H9 (cell line): ENCODE data around the gene NTRK3. TPM values are rescaled to one million over a fixed set of nuclear protein-coding genes. Genes with fewer than 3 reads are reported as not detected.

Experiments
- DNase-seq: peaks from one replicate; pipeline ENCODE4 v3.0.0-alpha.2; 2017
- H2AFZ ChIP-seq: one replicate; pipeline ENCODE4 v1.6.1; 2013; ENCODE audit warnings: mild to moderate bottlenecking, low read length, control low read depth, moderate library complexity
- H2AK5ac ChIP-seq: 2 replicates; pipeline ENCODE4 v1.6.1; 2013; ENCODE audit warnings: low read length, control low read depth, mixed read lengths; ENCODE audit not compliant: insufficient read length
- H2BK120ac ChIP-seq: one replicate; pipeline ENCODE4 v1.6.1; 2013; ENCODE audit warnings: low read depth, mild to moderate bottlenecking, low read length, control low read depth, inconsistent platforms; ENCODE audit not compliant: poor library complexity, severe bottlenecking
- H2BK12ac ChIP-seq: 2 replicates; pipeline ENCODE4 v1.6.1; 2013; ENCODE audit warnings: low read length, control low read depth, mixed read lengths, low read depth; ENCODE audit not compliant: insufficient read length
- H2BK15ac ChIP-seq: 2 replicates; pipeline ENCODE4 v1.6.1; 2013; ENCODE audit warnings: low read depth, low read length, control low read depth
- H2BK20ac ChIP-seq: one replicate; pipeline ENCODE4 v1.6.1; 2013; ENCODE audit warnings: low read depth, mild to moderate bottlenecking, low read length, control low read depth, inconsistent platforms; ENCODE audit not compliant: poor library complexity, severe bottlenecking
- H2BK5ac ChIP-seq: 2 replicates; pipeline ENCODE4 v1.6.1; 2013; ENCODE audit warnings: low read length, control low read depth, mixed read lengths; ENCODE audit not compliant: insufficient read length
- H3K14ac ChIP-seq: 2 replicates; pipeline ENCODE4 v1.6.1; 2013; ENCODE audit warnings: low read length, control low read depth; ENCODE audit not compliant: insufficient read depth
- H3K18ac ChIP-seq: 2 replicates; pipeline ENCODE4 v1.6.1; 2013; ENCODE audit warnings: low read depth, mild to moderate bottlenecking, mixed read lengths, low read length, control low read depth; ENCODE audit not compliant: insufficient read length
- H3K23ac ChIP-seq: 2 replicates; pipeline ENCODE4 v1.6.1; 2013; ENCODE audit warnings: low read length, control low read depth, mixed read lengths, low read depth; ENCODE audit not compliant: insufficient read length
- H3K23me2 ChIP-seq: 2 replicates; pipeline ENCODE4 v1.6.1; 2013; ENCODE audit warnings: low read depth, mild to moderate bottlenecking, mixed read lengths, low read length, control low read depth; ENCODE audit not compliant: insufficient read length, poor library complexity, severe bottlenecking
- H3K27ac ChIP-seq: 2 replicates; pipeline ENCODE4 v1.5.1; 2013; ENCODE audit warnings: low read length, control low read depth, mixed read lengths, low read depth; ENCODE audit not compliant: insufficient read length
- H3K27me3 ChIP-seq: 2 replicates; pipeline ENCODE4 v1.6.1; 2013; ENCODE audit warnings: low read length, control low read depth, inconsistent platforms; ENCODE audit not compliant: insufficient read depth
- H3K4ac ChIP-seq: 2 replicates; pipeline ENCODE4 v1.6.1; 2013; ENCODE audit warnings: low read depth, mild to moderate bottlenecking, control low read depth, inconsistent platforms, low read length, moderate library complexity
- H3K4me1 ChIP-seq: 2 replicates; pipeline ENCODE4 v1.6.1; 2013; ENCODE audit warnings: low read length, control low read depth, inconsistent platforms; ENCODE audit not compliant: insufficient read depth
- H3K4me2 ChIP-seq: 2 replicates; pipeline ENCODE4 v1.6.1; 2013; ENCODE audit warnings: low read length, control low read depth, mixed read lengths; ENCODE audit not compliant: insufficient read length, insufficient read depth
- H3K56ac ChIP-seq: 2 replicates; pipeline ENCODE4 v1.6.1; 2013; ENCODE audit warnings: low read depth, mild to moderate bottlenecking, mixed read lengths, low read length, control low read depth; ENCODE audit not compliant: insufficient read length
- H3K79me1 ChIP-seq: 2 replicates; pipeline ENCODE4 v1.6.1; 2013; ENCODE audit warnings: low read depth, mild to moderate bottlenecking, moderate library complexity, low read length, control low read depth, inconsistent platforms; ENCODE audit not compliant: insufficient read depth, poor library complexity, severe bottlenecking
- H3K79me2 ChIP-seq: 2 replicates; pipeline ENCODE4 v1.6.1; 2013; ENCODE audit warnings: low read length, control low read depth, inconsistent platforms; ENCODE audit not compliant: insufficient read depth
- H3K9ac ChIP-seq: 2 replicates; pipeline ENCODE4 v1.6.1; 2013; ENCODE audit warnings: low read length, control low read depth, mixed read lengths; ENCODE audit not compliant: insufficient read length; ENCODE audit errors: extremely low read depth
- H3K9me3 ChIP-seq: one replicate; pipeline ENCODE4 v1.6.1; 2013; ENCODE audit warnings: low read depth, low read length, inconsistent platforms; ENCODE audit not compliant: control insufficient read depth
- H3T11ph ChIP-seq: one replicate; pipeline ENCODE4 v1.6.1; 2013; ENCODE audit warnings: mild to moderate bottlenecking, low read length, control low read depth, inconsistent platforms
- H4K20me1 ChIP-seq: one replicate; pipeline ENCODE4 v1.6.1; 2013; ENCODE audit not compliant: control insufficient read depth, insufficient read length, insufficient read depth
- H4K5ac ChIP-seq: 2 replicates; pipeline ENCODE4 v1.6.1; 2013; ENCODE audit warnings: low read depth, mild to moderate bottlenecking, mixed read lengths, low read length, control low read depth; ENCODE audit not compliant: insufficient read length
- H4K8ac ChIP-seq: replicated peaks from 2 replicates; pipeline ENCODE4 v1.6.1; 2013; ENCODE audit warnings: low read length, control low read depth, mixed read lengths, low read depth; ENCODE audit not compliant: insufficient read length
- H4K91ac ChIP-seq: 2 replicates; pipeline ENCODE4 v1.6.1; 2013; ENCODE audit warnings: low read depth, mild to moderate bottlenecking, moderate library complexity, mixed read lengths, low read length, control low read depth; ENCODE audit not compliant: insufficient read length
- H3K27ac Mint-ChIP-seq, 3 experiments: 2 replicates in 2 of 3; 3 replicates in 1 of 3; pipeline ENCODE4 v1.8.0; 2020 to 2021; ENCODE audit warnings: mixed read lengths in 3 of 3, mild to moderate bottlenecking in 1 of 3, moderate library complexity in 1 of 3
- H3K27me3 Mint-ChIP-seq: 2 replicates; pipeline ENCODE4 v1.8.0; 2021; ENCODE audit warnings: low read depth, mild to moderate bottlenecking, moderate library complexity, mixed read lengths
- H3K36me3 Mint-ChIP-seq, 3 experiments: 2 replicates in 2 of 3; 3 replicates in 1 of 3; pipeline ENCODE4 v1.8.0; 2020 to 2021; ENCODE audit warnings: low read depth in 3 of 3, mixed read lengths in 3 of 3; ENCODE audit not compliant: insufficient read depth in 1 of 3
- H3K4me1 Mint-ChIP-seq, 2 experiments: 2 replicates each; pipeline ENCODE4 v1.8.0; 2020; ENCODE audit warnings: mixed read lengths in 2 of 2
- H3K4me3 Mint-ChIP-seq, 2 experiments: 2 replicates in 1 of 2; 3 replicates in 1 of 2; pipeline ENCODE4 v1.8.0; 2020 to 2021; ENCODE audit warnings: mild to moderate bottlenecking in 2 of 2, mixed read lengths in 2 of 2, moderate library complexity in 1 of 2
- H3K9me3 Mint-ChIP-seq, 2 experiments: 2 replicates in 1 of 2; 3 replicates in 1 of 2; pipeline ENCODE4 v1.8.0; 2020; ENCODE audit warnings: mild to moderate bottlenecking in 2 of 2, mixed read lengths in 2 of 2, moderate library complexity in 1 of 2
- WGBS: extraction: QIAGEN DNeasy Blood & Tissue Kit; methylation state at CpG from one replicate; pipeline ENCODE4 v1.1.7; 2013; ENCODE audit warnings: missing lambda C conversion rate, low lambda C conversion rate, mixed read lengths; ENCODE audit not compliant: insufficient read length; ENCODE audit errors: extremely low coverage; 5-methylcytosine and 5-hydroxymethylcytosine counted together
- total RNA-seq: library from RNA; stranded (reverse); gene quantifications from 2 replicates; pipeline ENCODE4 v1.2.1, GENCODE V29; 2021
- TF ChIP-seq, protein P1 (sequence below): fragments of 200-600 bp; sonication (generic); conservative IDR thresholded peaks from 3 replicates; pipeline ENCODE4 v1.8.0; 2021; ENCODE audit warnings: antibody characterized with exemption, mild to moderate bottlenecking

The NTRK3 gene
- total RNA-seq, 1 experiment from 2014 or later, result 2.5 TPM

DNA sequence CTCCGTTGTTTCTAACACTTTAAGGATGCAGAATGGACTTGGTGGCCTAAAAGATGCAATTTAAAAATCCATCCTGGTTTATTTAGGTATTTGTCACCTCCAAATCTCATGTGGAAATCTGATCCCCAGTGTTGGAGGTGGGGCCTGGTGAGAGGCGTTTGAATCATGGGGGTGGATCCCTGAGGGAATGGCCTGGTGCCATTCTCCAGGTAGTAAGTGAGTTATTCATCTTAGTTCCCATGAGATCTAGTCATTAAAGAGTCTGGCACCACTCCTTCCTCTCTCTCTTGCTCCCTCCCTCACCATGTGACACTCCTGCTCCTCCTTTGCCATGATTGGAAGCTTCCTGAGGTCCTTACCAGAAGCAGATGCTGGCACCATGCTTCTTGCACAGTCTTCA is 339.1 kb downstream of the NTRK3 start:
- no peak overlapping the region for H2BK15ac ChIP-seq
- H4K8ac ChIP-seq, result no peak overlapping the region
- H3K4ac ChIP-seq, result no peak overlapping the region
- H3K27me3 ChIP-seq, result no peaks in the 10 kb centered on the region
- no peak overlapping the region for H2BK12ac ChIP-seq
- no peak overlapping the region for H3K27ac Mint-ChIP-seq
- H2AK5ac ChIP-seq, result no peak overlapping the region
- H3K56ac ChIP-seq, result no peak overlapping the region
- H2BK120ac ChIP-seq, result no peak overlapping the region
- H3K4me2 ChIP-seq, result no peak overlapping the region
- H3K14ac ChIP-seq, result no peak overlapping the region
- H3K79me1 ChIP-seq, result no peaks in the 10 kb centered on the region
- peaks cover 4% of the 10 kb centered on the region for H3K27me3 Mint-ChIP-seq
- no peaks in the 10 kb centered on the region for H3K4me1 ChIP-seq
- TF ChIP-seq, protein P1, sequence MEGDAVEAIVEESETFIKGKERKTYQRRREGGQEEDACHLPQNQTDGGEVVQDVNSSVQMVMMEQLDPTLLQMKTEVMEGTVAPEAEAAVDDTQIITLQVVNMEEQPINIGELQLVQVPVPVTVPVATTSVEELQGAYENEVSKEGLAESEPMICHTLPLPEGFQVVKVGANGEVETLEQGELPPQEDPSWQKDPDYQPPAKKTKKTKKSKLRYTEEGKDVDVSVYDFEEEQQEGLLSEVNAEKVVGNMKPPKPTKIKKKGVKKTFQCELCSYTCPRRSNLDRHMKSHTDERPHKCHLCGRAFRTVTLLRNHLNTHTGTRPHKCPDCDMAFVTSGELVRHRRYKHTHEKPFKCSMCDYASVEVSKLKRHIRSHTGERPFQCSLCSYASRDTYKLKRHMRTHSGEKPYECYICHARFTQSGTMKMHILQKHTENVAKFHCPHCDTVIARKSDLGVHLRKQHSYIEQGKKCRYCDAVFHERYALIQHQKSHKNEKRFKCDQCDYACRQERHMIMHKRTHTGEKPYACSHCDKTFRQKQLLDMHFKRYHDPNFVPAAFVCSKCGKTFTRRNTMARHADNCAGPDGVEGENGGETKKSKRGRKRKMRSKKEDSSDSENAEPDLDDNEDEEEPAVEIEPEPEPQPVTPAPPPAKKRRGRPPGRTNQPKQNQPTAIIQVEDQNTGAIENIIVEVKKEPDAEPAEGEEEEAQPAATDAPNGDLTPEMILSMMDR, result no peak
- DNase-seq, result no peak
- H3K27ac ChIP-seq, result no peak overlapping the region
- H2BK5ac ChIP-seq, result no peak overlapping the region
- H3K4me1 Mint-ChIP-seq, result no peaks in the 10 kb centered on the region
- no peak overlapping the region for H4K5ac ChIP-seq
- no peaks in the 10 kb centered on the region for H3K9me3 ChIP-seq
- H3K9me3 Mint-ChIP-seq, result no peaks in the 10 kb centered on the region
- no peaks in the 10 kb centered on the region for H4K20me1 ChIP-seq
- no peak overlapping the region for H3K4me3 Mint-ChIP-seq
- WGBS, result no CpG with 5 or more reads among the region's 2 CpGs
- no peaks in the 10 kb centered on the region for H3K23me2 ChIP-seq
- H3T11ph ChIP-seq, result no peak overlapping the region
- no peak overlapping the region for H2BK20ac ChIP-seq
- H3K18ac ChIP-seq, result no peak overlapping the region
- no peaks in the 10 kb centered on the region for H3K36me3 Mint-ChIP-seq
- no peaks in the 10 kb centered on the region for H3K79me2 ChIP-seq
- H2AFZ ChIP-seq, result no peak overlapping the region
- no peak overlapping the region for H3K23ac ChIP-seq
- no peak overlapping the region for H3K9ac ChIP-seq
- H4K91ac ChIP-seq, result no peak overlapping the region
